ENCODE measurements around the gene PITPNM3. TPM values are rescaled to one million over a fixed set of nuclear protein-coding genes. Genes with fewer than 3 reads are reported as not detected.
A peak's percentile ranks its signal among the peaks of the same experiment; 100 is the strongest.

The PITPNM3 gene
- total and polyA plus RNA-seq, 2 experiments from 2014 or later: 1.0 to 1.5 TPM

- H3K4me1 ChIP-seq (ENCODE audit: insufficient read depth): peaks cover 10% of the 10 kb centered on the region; the same call in 1 of the 2 replicates
- ATAC-seq: peak; percentile 13
- no peaks in the 10 kb centered on the region for H4K20me1 ChIP-seq (replicated peaks; ENCODE audit: insufficient read depth)
- no peaks in the 10 kb centered on the region for H3K36me3 ChIP-seq (ENCODE audit: insufficient read depth)
- peak overlapping the region; percentile 98 for H2AFZ ChIP-seq
- H3K27ac ChIP-seq (ENCODE audit: low read depth): no peak overlapping the region
- no peak for DNase-seq (ENCODE audit: low spot score)
- Mint-ChIP-seq H3K27me3 (ENCODE audit: insufficient read depth, low read depth, poor library complexity) (peaks cover 44% of the 10 kb centered on the region), H3K4me1 (peaks cover 18% of the 10 kb centered on the region), H3K36me3 (ENCODE audit: low read depth) (no peaks in the 10 kb centered on the region), H3K27ac (no peak overlapping the region), H3K9me3 (no peaks in the 10 kb centered on the region), H3K4me3 (peak overlapping the region; percentile 77)
- H3K27me3 ChIP-seq (ENCODE audit: insufficient read depth): peaks cover 44% of the 10 kb centered on the region
- 0 out of 2 replicates have a peak, but pooled peaks cover 5% of the 10 kb centered on the region for H3F3A ChIP-seq (replicated peaks; ENCODE audit: low read depth)
- H3K79me2 ChIP-seq (replicated peaks; ENCODE audit: insufficient read depth): no peaks in the 10 kb centered on the region
- peak overlapping the region; percentile 97 for H3K4me2 ChIP-seq
- TF ChIP-seq ETS1 (IDR thresholded peaks at IDR 0.05) (no peak), EZH2 (IDR thresholded peaks at IDR 0.05; ENCODE audit: low read depth, unreplicated experiment) (no peak)
- no peaks in the 10 kb centered on the region for H3K9me2 ChIP-seq (ENCODE audit: insufficient read depth)
- H3K4me3 ChIP-seq: peak overlapping the region; percentile 82
Observed at GRCh38 chr17:6554871-6555330, 1.5 kb downstream of the PITPNM3 start.

DNA sequence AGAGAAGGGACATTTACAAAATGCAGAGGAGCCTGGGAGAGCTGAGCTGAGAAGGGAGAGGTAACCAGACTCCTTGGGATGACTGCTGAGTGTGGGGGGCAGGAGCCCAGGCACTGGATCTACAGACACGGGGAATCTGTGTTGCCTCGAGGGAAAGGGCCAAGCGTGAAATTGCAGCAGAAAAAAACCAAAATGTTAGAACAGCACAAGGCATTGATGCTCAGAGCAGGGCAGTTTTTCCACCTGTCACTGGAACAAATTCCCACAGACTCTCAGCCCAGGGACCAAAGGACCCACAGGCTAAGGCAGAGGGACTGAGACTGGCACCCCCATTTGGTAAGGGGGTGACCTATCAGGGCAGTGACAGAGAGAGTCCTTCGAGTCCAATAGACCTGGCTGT, 2.0 kb downstream of the PITPNM3 start:
- H3K27me3 ChIP-seq (ENCODE audit: insufficient read depth): peaks cover 44% of the 10 kb centered on the region
- H3K27ac ChIP-seq (ENCODE audit: low read depth): no peak overlapping the region
- H3K9me2 ChIP-seq (ENCODE audit: insufficient read depth): no peaks in the 10 kb centered on the region
- Mint-ChIP-seq H3K27me3 (ENCODE audit: insufficient read depth, low read depth, poor library complexity) (peaks cover 47% of the 10 kb centered on the region), H3K4me3 (peak overlapping the region; percentile 77; the same call in 2 of the 3 replicates), H3K27ac (no peak overlapping the region), H3K9me3 (no peaks in the 10 kb centered on the region), H3K36me3 (ENCODE audit: low read depth) (no peaks in the 10 kb centered on the region), H3K4me1 (peaks cover 23% of the 10 kb centered on the region)
- no peaks in the 10 kb centered on the region for H3K79me2 ChIP-seq (replicated peaks; ENCODE audit: insufficient read depth)
- DNase-seq (ENCODE audit: low spot score) (no peak), ATAC-seq (no peak)
- H4K20me1 ChIP-seq (replicated peaks; ENCODE audit: insufficient read depth): no peaks in the 10 kb centered on the region
- TF ChIP-seq NANOG (IDR thresholded peaks at IDR 0.05; ENCODE audit: borderline replicate concordance): no peak
- TF ChIP-seq EZH2 (IDR thresholded peaks at IDR 0.05; ENCODE audit: low read depth, unreplicated experiment): no peak
- no peak for TF ChIP-seq CREB1 (CRISPR knock-in tag; IDR thresholded peaks at IDR 0.05; ENCODE audit: low read depth)
- no peak for TF ChIP-seq POLR2AphosphoS5 (IDR thresholded peaks at IDR 0.05; ENCODE audit: low read depth)
- TF ChIP-seq ETS1 (IDR thresholded peaks at IDR 0.05): no peak
- TF ChIP-seq STAT1 (IDR thresholded peaks at IDR 0.05; ENCODE audit: unreplicated experiment): no peak
- no peak for TF ChIP-seq ZNF331 (CRISPR knock-in tag; IDR thresholded peaks at IDR 0.05; ENCODE audit: low read depth)
- TF ChIP-seq EZH2phosphoT487 (IDR thresholded peaks at IDR 0.05; ENCODE audit: unreplicated experiment): no peak
- no peak overlapping the region for H2AFZ ChIP-seq
- peak overlapping the region; percentile 97; the same call in 1 of the 2 replicates for H3K4me2 ChIP-seq
- H3F3A ChIP-seq (replicated peaks; ENCODE audit: low read depth): 0 out of 2 replicates have a peak, but pooled peaks cover 5% of the 10 kb centered on the region
- no peaks in the 10 kb centered on the region for H3K36me3 ChIP-seq (ENCODE audit: insufficient read depth)
- peak overlapping the region; percentile 82; the same call in 1 of the 2 replicates for H3K4me3 ChIP-seq
- peaks cover 10% of the 10 kb centered on the region; the same call in 1 of the 2 replicates for H3K4me1 ChIP-seq (ENCODE audit: insufficient read depth)
